ENCODE measurements around the gene SNRPD3. TPM values are rescaled to one million over a fixed set of nuclear protein-coding genes. Genes with fewer than 3 reads are reported as not detected.

Gene SNRPD3
- total and polyA plus RNA-seq, 8 donors = 75.6 to 153 (median 115) TPM

DNA sequence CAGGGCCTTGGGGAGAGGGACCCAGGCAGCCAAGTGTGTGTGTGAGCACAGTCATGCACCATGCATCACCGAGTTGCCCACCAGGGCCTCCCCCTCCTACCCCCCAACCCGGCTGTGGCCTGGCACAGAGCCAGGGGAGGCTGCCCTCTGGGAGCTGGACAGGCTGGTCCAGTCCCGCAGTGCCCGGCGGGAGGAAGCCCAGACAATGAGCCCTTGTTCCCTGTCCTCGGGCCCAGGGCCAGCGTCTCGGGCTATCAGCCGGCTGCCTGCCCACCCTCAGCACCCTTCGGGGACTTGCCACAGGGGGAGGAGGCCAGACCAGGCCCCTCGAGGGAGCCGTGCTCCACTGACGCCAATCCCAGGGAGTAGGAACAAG lies 32.6 kb downstream of the SNRPD3 start:
- Histone ChIP-seq H3K27me3 (no peaks in the 10 kb centered on the region), H3K4me1 (peaks cover 14 to 71% (median 51%) of the 10 kb centered on the region in 4 donors), H3K9me3 (no peaks in the 10 kb centered on the region), H3K36me3 (peaks cover 0 to 51% (median 45%) of the 10 kb centered on the region in 4 donors), H3K4me3 (no peak overlapping the region), H3K27ac (peak overlapping the region; percentile 36 to 67 (median 47))
- DNase-seq = peak; percentile 78 to 86
- peak in 1 of 3 donors; percentile 29 for TF ChIP-seq POLR2AphosphoS5 (IDR thresholded peaks at IDR 0.05)
- no peak for TF ChIP-seq EP300 (IDR thresholded peaks at IDR 0.05)
- TF ChIP-seq, protein P1, sequence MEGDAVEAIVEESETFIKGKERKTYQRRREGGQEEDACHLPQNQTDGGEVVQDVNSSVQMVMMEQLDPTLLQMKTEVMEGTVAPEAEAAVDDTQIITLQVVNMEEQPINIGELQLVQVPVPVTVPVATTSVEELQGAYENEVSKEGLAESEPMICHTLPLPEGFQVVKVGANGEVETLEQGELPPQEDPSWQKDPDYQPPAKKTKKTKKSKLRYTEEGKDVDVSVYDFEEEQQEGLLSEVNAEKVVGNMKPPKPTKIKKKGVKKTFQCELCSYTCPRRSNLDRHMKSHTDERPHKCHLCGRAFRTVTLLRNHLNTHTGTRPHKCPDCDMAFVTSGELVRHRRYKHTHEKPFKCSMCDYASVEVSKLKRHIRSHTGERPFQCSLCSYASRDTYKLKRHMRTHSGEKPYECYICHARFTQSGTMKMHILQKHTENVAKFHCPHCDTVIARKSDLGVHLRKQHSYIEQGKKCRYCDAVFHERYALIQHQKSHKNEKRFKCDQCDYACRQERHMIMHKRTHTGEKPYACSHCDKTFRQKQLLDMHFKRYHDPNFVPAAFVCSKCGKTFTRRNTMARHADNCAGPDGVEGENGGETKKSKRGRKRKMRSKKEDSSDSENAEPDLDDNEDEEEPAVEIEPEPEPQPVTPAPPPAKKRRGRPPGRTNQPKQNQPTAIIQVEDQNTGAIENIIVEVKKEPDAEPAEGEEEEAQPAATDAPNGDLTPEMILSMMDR (IDR thresholded peaks at IDR 0.05) = no peak
- WGBS, 5 donors = 24 to 64% (median 47%) methylated on average over 3 to 13 of the region's 13 CpGs
- intact Hi-C loops (cut with DNase I; ENCODE audit: low total_unique reads) = no loop called here

DNA sequence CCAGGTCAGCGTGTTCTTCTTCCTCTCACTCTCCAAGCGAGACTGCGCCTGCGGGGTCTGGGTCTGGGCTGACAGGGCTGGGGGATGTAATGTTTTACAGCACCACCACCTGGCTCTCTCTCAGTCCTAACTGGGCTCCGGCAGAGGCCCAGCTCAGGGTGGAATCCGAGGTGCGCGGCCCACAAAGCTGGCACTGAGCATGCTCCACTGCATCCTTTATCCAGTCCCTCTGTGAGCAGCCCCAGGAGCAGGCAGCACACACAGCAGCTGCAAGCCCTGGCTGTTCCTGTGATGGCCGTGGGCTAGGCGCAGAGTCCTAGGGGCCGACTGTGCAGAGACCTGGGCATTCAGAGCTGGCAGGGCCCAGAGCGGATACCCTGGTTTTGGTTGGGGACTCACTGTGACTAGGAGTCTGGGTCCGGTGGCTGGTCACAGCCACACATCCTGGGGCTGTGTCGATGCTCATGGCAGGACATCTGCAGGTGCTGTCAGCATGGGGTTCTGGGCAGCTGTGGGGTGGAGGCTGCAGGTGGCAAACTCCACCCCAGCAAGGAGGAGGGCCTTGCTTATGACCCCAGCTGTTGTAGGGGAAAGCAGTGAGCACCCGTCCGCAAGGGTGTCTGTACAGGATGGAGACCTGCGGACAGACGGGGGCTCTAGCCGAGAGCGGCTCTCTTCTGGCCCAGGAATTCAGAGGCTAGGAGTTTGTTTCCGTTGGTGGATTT lies 33.1 kb downstream of the SNRPD3 start:
- WGBS, 5 donors = 52 to 68% (median 61%) methylated on average over 7 to 21 of the region's 21 CpGs
- no peak overlapping the region for H3K4me3 ChIP-seq
- TF ChIP-seq, protein P1 (IDR thresholded peaks at IDR 0.05) = no peak
- TF ChIP-seq POLR2A (IDR thresholded peaks at IDR 0.05) (no peak), POLR2AphosphoS5 (IDR thresholded peaks at IDR 0.05) (no peak), EP300 (IDR thresholded peaks at IDR 0.05) (no peak)
- DNase-seq = no peak
- H3K27ac ChIP-seq = peak overlapping the region; percentile 10 to 67 (median 44)
- H3K27me3 ChIP-seq = no peaks in the 10 kb centered on the region
- peaks cover 0 to 51% (median 45%) of the 10 kb centered on the region in 4 donors for H3K36me3 ChIP-seq
- H3K9me3 ChIP-seq = no peaks in the 10 kb centered on the region
- intact Hi-C loops (cut with DNase I; ENCODE audit: low total_unique reads) = no loop called here
- peaks cover 19 to 71% (median 52%) of the 10 kb centered on the region in 4 donors for H3K4me1 ChIP-seq

DNA sequence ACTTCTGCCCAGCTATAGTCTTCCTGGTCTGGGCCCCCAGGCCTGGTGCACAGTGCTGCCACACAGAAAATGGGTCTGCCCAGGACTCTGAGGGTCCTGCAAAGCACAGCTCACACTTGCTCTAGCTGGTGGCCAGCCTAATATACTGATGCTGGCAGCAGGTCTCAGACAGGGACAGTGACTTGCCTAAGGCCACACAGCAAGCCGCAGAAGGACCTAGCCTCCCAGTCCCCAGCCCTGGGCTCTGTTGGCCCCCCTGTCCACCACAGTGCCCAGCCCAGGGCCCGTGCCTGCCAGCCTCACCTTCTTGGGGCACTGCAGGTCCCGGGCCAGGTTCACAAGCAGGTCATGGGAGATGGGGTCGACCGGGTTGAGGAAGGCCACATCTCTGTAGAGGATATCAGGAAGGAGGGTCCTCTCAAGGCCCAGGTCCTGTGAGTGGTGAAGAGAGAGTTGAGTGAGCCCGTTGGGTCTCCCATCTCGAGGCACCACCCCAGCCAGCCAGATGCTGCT lies 33.8 kb downstream of the SNRPD3 start:
- peaks cover 0 to 51% (median 45%) of the 10 kb centered on the region in 4 donors for H3K36me3 ChIP-seq

DNA sequence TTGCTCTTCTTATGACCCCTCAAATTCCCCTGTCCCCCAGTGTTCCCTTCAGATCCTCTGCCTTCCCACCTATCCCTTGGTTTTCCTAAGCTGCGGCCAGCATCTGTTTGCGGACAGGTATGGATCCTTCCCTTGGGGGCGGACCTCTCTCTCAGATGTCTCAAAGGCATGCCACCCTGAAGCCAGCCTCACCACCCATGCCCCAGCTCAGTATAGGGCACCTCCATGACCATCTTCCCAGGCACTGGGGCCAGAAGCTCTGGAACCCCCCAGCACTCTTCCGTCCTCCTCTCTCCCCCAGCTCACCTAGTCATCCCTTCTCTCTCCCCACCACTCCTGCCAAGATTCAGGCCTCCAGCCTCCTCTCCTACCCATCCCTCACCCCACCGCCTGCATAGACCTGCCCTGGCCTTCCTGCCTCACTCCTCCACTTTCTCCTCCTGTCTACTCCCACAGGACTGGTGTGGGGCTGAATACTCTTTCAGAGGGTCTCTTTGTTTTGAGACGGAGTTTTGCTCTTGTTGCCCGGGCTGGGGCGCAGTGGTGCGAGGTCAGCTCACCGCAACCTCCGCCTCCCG lies 34.9 kb downstream of the SNRPD3 start:
- Histone ChIP-seq H3K4me1 (peaks cover 17 to 63% (median 55%) of the 10 kb centered on the region in 4 donors), H3K9me3 (no peaks in the 10 kb centered on the region), H3K4me3 (no peak overlapping the region), H3K36me3 (peaks cover 0 to 42% (median 38%) of the 10 kb centered on the region in 4 donors), H3K27me3 (no peaks in the 10 kb centered on the region), H3K27ac (peak overlapping the region in 1 of 5 donors; percentile 20)
- no peak for TF ChIP-seq POLR2AphosphoS5 (IDR thresholded peaks at IDR 0.05)
- no peak for TF ChIP-seq POLR2A (IDR thresholded peaks at IDR 0.05)
- TF ChIP-seq, protein P1 (IDR thresholded peaks at IDR 0.05) = no peak
- no peak for TF ChIP-seq EP300 (IDR thresholded peaks at IDR 0.05)
- intact Hi-C loops (cut with DNase I; ENCODE audit: low total_unique reads) = no loop called here
- DNase-seq = no peak
- WGBS, 5 donors = 93 to 96% (median 94%) methylated on average over 12 of the region's 12 CpGs

More for the DNA sequence above, 33.8 kb downstream of the SNRPD3 start:
- WGBS, 5 donors = 56 to 86% (median 73%) methylated on average over 7 of the region's 7 CpGs
- Histone ChIP-seq H3K27me3 (no peaks in the 10 kb centered on the region), H3K9me3 (no peaks in the 10 kb centered on the region), H3K4me3 (no peak overlapping the region), H3K27ac (peak overlapping the region in 3 of 5 donors; percentile 10 to 67 (median 44)), H3K4me1 (peaks cover 17 to 71% (median 52%) of the 10 kb centered on the region in 4 donors)
- DNase-seq = no peak
- intact Hi-C loops (cut with DNase I; ENCODE audit: low total_unique reads) = no loop called here
- TF ChIP-seq POLR2A (IDR thresholded peaks at IDR 0.05) (no peak), EP300 (IDR thresholded peaks at IDR 0.05) (no peak), POLR2AphosphoS5 (IDR thresholded peaks at IDR 0.05) (no peak)
- TF ChIP-seq, protein P1 (IDR thresholded peaks at IDR 0.05) = no peak

Measured in stomach (tissue), 9 donors.